ENCODE data around the gene KLHL22.

GRCh38 chr22:20531404-20532201 is 36.0 kb upstream of the KLHL22 start:
- TF ChIP-seq EZH2 (IDR thresholded peaks at IDR 0.05; ENCODE audit: borderline replicate concordance, low read depth, low read length, poor library complexity, severe bottlenecking) (no peak), CTCF (conservative IDR thresholded peaks at IDR 0.05; ENCODE audit: low read depth, low read length) (no peak)
